ENCODE results near the gene SERP2. TPM values are rescaled to one million over a fixed set of nuclear protein-coding genes. Genes with fewer than 3 reads are reported as not detected.

The SERP2 gene
- total and polyA plus RNA-seq, 2 of the 13 experiments (the other 11 are each of a cell fraction or from before 2014, with no cell fraction given), result not detected

DNA sequence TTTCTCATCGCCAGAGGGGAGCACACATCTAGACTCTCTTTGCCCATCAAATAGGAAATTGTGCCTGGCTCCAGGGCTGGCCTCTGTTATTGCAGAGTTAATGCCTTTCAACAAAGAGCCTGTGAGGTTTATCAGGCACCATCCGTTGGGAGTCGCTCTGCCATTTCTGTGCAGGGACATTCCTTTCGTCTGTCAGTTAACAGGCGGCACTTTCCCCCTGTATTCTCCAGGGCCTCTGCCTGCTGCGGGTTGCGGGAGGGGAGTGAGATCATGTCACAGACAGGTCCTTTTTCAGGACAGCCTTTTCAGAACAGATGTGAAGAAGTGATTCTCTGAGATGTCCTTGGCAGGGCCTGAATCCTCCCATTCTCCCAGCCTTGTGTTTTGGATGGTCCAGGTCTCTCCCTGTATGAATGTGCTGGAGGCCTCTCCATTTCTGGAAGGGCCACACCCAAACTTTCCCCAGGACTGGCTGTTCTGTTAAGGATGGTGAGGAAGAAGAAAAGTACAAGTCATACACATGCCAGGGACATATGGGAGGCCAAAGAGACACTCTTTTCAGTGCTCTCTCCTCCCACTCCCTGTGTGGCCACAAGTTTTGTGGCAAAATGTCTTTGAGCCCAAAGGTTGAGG lies 14.9 kb downstream of the SERP2 start (continued):
- TF ChIP-seq, protein P1, sequence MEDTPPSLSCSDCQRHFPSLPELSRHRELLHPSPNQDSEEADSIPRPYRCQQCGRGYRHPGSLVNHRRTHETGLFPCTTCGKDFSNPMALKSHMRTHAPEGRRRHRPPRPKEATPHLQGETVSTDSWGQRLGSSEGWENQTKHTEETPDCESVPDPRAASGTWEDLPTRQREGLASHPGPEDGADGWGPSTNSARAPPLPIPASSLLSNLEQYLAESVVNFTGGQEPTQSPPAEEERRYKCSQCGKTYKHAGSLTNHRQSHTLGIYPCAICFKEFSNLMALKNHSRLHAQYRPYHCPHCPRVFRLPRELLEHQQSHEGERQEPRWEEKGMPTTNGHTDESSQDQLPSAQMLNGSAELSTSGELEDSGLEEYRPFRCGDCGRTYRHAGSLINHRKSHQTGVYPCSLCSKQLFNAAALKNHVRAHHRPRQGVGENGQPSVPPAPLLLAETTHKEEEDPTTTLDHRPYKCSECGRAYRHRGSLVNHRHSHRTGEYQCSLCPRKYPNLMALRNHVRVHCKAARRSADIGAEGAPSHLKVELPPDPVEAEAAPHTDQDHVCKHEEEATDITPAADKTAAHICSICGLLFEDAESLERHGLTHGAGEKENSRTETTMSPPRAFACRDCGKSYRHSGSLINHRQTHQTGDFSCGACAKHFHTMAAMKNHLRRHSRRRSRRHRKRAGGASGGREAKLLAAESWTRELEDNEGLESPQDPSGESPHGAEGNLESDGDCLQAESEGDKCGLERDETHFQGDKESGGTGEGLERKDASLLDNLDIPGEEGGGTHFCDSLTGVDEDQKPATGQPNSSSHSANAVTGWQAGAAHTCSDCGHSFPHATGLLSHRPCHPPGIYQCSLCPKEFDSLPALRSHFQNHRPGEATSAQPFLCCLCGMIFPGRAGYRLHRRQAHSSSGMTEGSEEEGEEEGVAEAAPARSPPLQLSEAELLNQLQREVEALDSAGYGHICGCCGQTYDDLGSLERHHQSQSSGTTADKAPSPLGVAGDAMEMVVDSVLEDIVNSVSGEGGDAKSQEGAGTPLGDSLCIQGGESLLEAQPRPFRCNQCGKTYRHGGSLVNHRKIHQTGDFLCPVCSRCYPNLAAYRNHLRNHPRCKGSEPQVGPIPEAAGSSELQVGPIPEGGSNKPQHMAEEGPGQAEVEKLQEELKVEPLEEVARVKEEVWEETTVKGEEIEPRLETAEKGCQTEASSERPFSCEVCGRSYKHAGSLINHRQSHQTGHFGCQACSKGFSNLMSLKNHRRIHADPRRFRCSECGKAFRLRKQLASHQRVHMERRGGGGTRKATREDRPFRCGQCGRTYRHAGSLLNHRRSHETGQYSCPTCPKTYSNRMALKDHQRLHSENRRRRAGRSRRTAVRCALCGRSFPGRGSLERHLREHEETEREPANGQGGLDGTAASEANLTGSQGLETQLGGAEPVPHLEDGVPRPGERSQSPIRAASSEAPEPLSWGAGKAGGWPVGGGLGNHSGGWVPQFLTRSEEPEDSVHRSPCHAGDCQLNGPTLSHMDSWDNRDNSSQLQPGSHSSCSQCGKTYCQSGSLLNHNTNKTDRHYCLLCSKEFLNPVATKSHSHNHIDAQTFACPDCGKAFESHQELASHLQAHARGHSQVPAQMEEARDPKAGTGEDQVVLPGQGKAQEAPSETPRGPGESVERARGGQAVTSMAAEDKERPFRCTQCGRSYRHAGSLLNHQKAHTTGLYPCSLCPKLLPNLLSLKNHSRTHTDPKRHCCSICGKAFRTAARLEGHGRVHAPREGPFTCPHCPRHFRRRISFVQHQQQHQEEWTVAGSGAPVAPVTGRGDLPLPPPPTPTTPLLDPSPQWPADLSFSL (CRISPR knock-in tag; IDR thresholded peaks at IDR 0.05), result no peak
- no peak for TF ChIP-seq ELF1 (CRISPR knock-in tag; IDR thresholded peaks at IDR 0.05)

DNA sequence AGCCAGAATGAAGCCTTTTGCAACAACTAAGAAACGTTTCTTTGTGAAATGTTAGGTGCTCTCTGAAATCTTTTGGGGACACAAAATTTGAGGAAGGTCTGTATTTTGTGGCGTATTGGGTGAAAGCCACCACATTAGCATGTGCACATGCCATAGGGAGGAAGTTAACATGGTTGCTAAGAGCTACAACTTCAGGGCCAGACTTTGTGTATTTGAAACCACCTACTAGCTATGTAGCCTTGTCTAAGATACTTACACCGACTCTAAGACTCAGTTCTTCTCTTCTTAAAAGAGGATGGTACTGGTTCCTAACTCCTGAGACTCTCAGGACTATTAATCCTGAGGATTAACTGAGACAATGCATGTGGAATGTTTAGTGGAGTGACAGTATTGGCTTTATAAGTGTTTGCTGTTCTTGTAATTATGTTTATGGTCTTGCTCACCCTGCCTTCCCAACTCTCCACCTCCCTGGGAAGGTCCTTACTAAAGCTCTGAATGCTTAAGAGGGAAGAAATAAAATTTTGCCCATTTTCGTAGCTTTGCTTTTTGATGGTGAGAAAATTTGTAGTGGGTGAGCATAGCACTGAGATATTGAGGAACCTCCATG lies 15.5 kb downstream of the SERP2 start:
- Histone ChIP-seq H3K27me3 (ENCODE audit: control insufficient read depth in 1 of 2, insufficient read depth in 2 of 2, low read length in 2 of 2) (no peaks in the 10 kb centered on the region), H4K20me1 (ENCODE audit: insufficient read depth, low read length) (no peaks in the 10 kb centered on the region), H2AFZ (ENCODE audit: low read length) (no peak overlapping the region), H3K9ac (ENCODE audit: insufficient read depth, low read depth, low read length) (no peak overlapping the region), H3K9me3 (ENCODE audit: low read length) (no peaks in the 10 kb centered on the region), H3K79me2 (ENCODE audit: insufficient read depth, low read length) (no peaks in the 10 kb centered on the region), H3K27ac (ENCODE audit: extremely low read length, insufficient read depth, low read length) (no peak overlapping the region), H3K4me2 (ENCODE audit: low read depth, low read length) (no peak overlapping the region), H3K4me3 (replicated peaks in 1 of 3; ENCODE audit: insufficient read depth in 1 of 3, low read depth in 2 of 3, low read length in 3 of 3) (no peak overlapping the region), H3K36me3 (replicated peaks in 1 of 2; ENCODE audit: control insufficient read depth in 1 of 2, insufficient read depth in 2 of 2, low read length in 2 of 2) (no peaks in the 10 kb centered on the region), H3K4me1 (ENCODE audit: insufficient read depth, low read length) (peaks cover 18% of the 10 kb centered on the region)
- DNase-seq (ENCODE audit: low spot score) (no peak), FAIRE-seq (no peak), ATAC-seq (no peak)
- no TSS peak for BruUV-seq (replicated peaks)
- ChIA-PET POLR2A (interaction anchor here (1.1 kb wide), 1 partner anchor 48 kb away, joined by 3 read pairs; no protein-coding TSS in a partner anchor), CTCF (ENCODE audit: low intra/inter-chr PET ratio, low total read pairs) (no interaction called here)
- intact Hi-C loops (cut with micrococcal nuclease; ENCODE audit: unreplicated experiment) (no loop called here), in situ Hi-C loops (cut with HindIII; ENCODE audit: extremely low pct_ligation_motif_present, low pct_unique_long_range_greater_than_20kb) (no loop called here)
- WGBS (ENCODE audit: low lambda C conversion rate), result 47% methylated on average over 3 of the region's 4 CpGs
- TF ChIP-seq JUN (CRISPR knock-in tag; IDR thresholded peaks at IDR 0.05), result no peak
- TF ChIP-seq, protein P2, sequence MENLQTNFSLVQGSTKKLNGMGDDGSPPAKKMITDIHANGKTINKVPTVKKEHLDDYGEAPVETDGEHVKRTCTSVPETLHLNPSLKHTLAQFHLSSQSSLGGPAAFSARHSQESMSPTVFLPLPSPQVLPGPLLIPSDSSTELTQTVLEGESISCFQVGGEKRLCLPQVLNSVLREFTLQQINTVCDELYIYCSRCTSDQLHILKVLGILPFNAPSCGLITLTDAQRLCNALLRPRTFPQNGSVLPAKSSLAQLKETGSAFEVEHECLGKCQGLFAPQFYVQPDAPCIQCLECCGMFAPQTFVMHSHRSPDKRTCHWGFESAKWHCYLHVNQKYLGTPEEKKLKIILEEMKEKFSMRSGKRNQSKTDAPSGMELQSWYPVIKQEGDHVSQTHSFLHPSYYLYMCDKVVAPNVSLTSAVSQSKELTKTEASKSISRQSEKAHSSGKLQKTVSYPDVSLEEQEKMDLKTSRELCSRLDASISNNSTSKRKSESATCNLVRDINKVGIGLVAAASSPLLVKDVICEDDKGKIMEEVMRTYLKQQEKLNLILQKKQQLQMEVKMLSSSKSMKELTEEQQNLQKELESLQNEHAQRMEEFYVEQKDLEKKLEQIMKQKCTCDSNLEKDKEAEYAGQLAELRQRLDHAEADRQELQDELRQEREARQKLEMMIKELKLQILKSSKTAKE (CRISPR knock-in tag; IDR thresholded peaks at IDR 0.05; ENCODE audit: borderline replicate concordance), result no peak
- TF ChIP-seq ZNF251 (CRISPR knock-in tag; IDR thresholded peaks at IDR 0.05), result no peak
- no peak for TF ChIP-seq ZNF709 (CRISPR knock-in tag; IDR thresholded peaks at IDR 0.05)
- TF ChIP-seq ZNF12 (CRISPR knock-in tag; IDR thresholded peaks at IDR 0.05), result no peak
- TF ChIP-seq TEAD2 (CRISPR knock-in tag; IDR thresholded peaks at IDR 0.05), result no peak
- no peak for TF ChIP-seq CBX2 (IDR thresholded peaks at IDR 0.05; ENCODE audit: low read depth, low read length)
- no peak for TF ChIP-seq CBX2 (CRISPR knock-in tag; IDR thresholded peaks at IDR 0.05; ENCODE audit: low read depth)
- TF ChIP-seq ISL2 (CRISPR knock-in tag; IDR thresholded peaks at IDR 0.05), result no peak
- no peak for TF ChIP-seq ZSCAN31 (CRISPR knock-in tag; IDR thresholded peaks at IDR 0.05; ENCODE audit: low read depth)
- no peak for TF ChIP-seq MBNL3 (CRISPR knock-in tag; conservative IDR thresholded peaks at IDR 0.05)
- no peak for TF ChIP-seq REPIN1 (CRISPR knock-in tag; IDR thresholded peaks at IDR 0.05; ENCODE audit: borderline replicate concordance, low read depth)

Measured in HepG2 (cell line).